ENCODE measurements around the gene ASAP2. TPM values are rescaled to one million over a fixed set of nuclear protein-coding genes. Genes with fewer than 3 reads are reported as not detected.

The ASAP2 gene
- polyA plus RNA-seq, 1 donor from 2014 or later = 41.0 TPM

DNA sequence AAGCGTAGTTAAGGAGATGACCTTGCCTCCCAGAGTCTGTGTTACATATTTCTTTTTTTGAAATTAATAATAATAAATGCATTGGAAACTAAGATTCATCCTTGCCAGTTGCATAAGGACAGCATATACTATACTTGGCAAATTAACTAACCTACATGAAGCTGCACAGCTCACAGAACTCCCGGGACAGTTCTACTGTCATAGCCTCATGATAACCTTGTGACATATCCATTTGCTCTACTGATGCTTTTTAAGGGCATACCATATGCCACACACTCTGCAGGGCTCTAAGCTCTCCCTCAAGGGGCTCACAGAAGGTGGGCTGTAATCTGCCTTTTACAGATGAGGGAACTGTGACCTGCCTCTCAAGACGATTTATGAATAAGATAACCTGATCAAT lies 212.9 kb downstream of the ASAP2 start:
- no peak overlapping the region for H3K4me2 ChIP-seq (ENCODE audit: low read length)
- TF ChIP-seq RAD21 (conservative IDR thresholded peaks at IDR 0.05) (no peak), TAF1 (IDR thresholded peaks at IDR 0.05; ENCODE audit: low read depth) (no peak), EP300 (conservative IDR thresholded peaks at IDR 0.05; ENCODE audit: poor library complexity, severe bottlenecking) (no peak), EZH2 (IDR thresholded peaks at IDR 0.05; ENCODE audit: borderline replicate concordance, insufficient read depth, low read length, poor library complexity, severe bottlenecking) (no peak), POLR2AphosphoS5 (IDR thresholded peaks at IDR 0.05) (no peak), SMC3 (conservative IDR thresholded peaks at IDR 0.05; ENCODE audit: poor library complexity) (no peak)
- TF ChIP-seq, protein P1, sequence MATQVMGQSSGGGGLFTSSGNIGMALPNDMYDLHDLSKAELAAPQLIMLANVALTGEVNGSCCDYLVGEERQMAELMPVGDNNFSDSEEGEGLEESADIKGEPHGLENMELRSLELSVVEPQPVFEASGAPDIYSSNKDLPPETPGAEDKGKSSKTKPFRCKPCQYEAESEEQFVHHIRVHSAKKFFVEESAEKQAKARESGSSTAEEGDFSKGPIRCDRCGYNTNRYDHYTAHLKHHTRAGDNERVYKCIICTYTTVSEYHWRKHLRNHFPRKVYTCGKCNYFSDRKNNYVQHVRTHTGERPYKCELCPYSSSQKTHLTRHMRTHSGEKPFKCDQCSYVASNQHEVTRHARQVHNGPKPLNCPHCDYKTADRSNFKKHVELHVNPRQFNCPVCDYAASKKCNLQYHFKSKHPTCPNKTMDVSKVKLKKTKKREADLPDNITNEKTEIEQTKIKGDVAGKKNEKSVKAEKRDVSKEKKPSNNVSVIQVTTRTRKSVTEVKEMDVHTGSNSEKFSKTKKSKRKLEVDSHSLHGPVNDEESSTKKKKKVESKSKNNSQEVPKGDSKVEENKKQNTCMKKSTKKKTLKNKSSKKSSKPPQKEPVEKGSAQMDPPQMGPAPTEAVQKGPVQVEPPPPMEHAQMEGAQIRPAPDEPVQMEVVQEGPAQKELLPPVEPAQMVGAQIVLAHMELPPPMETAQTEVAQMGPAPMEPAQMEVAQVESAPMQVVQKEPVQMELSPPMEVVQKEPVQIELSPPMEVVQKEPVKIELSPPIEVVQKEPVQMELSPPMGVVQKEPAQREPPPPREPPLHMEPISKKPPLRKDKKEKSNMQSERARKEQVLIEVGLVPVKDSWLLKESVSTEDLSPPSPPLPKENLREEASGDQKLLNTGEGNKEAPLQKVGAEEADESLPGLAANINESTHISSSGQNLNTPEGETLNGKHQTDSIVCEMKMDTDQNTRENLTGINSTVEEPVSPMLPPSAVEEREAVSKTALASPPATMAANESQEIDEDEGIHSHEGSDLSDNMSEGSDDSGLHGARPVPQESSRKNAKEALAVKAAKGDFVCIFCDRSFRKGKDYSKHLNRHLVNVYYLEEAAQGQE (IDR thresholded peaks at IDR 0.05; ENCODE audit: borderline replicate concordance) = no peak
- TF ChIP-seq, protein P2, sequence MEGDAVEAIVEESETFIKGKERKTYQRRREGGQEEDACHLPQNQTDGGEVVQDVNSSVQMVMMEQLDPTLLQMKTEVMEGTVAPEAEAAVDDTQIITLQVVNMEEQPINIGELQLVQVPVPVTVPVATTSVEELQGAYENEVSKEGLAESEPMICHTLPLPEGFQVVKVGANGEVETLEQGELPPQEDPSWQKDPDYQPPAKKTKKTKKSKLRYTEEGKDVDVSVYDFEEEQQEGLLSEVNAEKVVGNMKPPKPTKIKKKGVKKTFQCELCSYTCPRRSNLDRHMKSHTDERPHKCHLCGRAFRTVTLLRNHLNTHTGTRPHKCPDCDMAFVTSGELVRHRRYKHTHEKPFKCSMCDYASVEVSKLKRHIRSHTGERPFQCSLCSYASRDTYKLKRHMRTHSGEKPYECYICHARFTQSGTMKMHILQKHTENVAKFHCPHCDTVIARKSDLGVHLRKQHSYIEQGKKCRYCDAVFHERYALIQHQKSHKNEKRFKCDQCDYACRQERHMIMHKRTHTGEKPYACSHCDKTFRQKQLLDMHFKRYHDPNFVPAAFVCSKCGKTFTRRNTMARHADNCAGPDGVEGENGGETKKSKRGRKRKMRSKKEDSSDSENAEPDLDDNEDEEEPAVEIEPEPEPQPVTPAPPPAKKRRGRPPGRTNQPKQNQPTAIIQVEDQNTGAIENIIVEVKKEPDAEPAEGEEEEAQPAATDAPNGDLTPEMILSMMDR (IDR thresholded peaks at IDR 0.05; ENCODE audit: poor library complexity, severe bottlenecking) = no peak

DNA sequence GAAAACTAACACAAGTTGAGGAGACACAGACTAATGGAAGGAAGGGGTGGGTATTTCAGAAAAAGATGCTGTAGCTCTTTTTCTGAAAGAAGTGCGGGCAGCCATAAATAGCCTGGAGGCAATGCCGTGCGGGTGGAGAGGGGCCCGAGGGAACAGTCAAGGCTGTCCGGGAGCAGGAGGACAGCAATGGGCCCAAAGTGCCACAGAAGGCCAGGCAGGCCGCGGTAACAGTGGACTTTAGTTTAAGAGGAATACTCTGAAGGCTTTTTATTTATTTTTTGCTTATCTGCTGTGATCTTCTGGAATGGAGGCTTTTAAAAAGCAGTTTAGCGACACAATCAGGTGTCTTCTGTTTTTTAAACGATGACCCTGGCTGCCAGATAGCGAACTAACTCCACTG lies 213.9 kb downstream of the ASAP2 start:
- Histone ChIP-seq H3K27ac (ENCODE audit: low read length) (no peak overlapping the region), H2AFZ (ENCODE audit: low read depth, low read length) (no peak overlapping the region), H3K36me3 (ENCODE audit: insufficient read depth, low read length) (no peaks in the 10 kb centered on the region), H3F3A (ENCODE audit: insufficient read depth, low read length, poor library complexity, severe bottlenecking) (no peaks in the 10 kb centered on the region), H3K4me2 (ENCODE audit: low read length) (no peak overlapping the region), H3K9ac (ENCODE audit: low read length) (no peak overlapping the region), H4K20me1 (ENCODE audit: insufficient read depth) (no peaks in the 10 kb centered on the region), H3K9me2 (ENCODE audit: insufficient read depth, low read length) (no peaks in the 10 kb centered on the region), H3K79me2 (replicated peaks; ENCODE audit: insufficient read depth, low read length) (peaks cover 36% of the 10 kb centered on the region), H3K9me3 (ENCODE audit: low read length) (no peaks in the 10 kb centered on the region), H3K27me3 (ENCODE audit: insufficient read depth, low read depth, low read length) (no peaks in the 10 kb centered on the region), H3K4me3 (ENCODE audit: low read length) (peak overlapping the region; percentile 40)
- no peak for TF ChIP-seq POLR2AphosphoS5 (IDR thresholded peaks at IDR 0.05)
- no peak for TF ChIP-seq MXI1 (conservative IDR thresholded peaks at IDR 0.05; ENCODE audit: poor library complexity, severe bottlenecking)
- TF ChIP-seq RAD21 (conservative IDR thresholded peaks at IDR 0.05) = no peak
- TF ChIP-seq SMC3 (conservative IDR thresholded peaks at IDR 0.05; ENCODE audit: poor library complexity) = no peak
- no peak for TF ChIP-seq EZH2 (IDR thresholded peaks at IDR 0.05; ENCODE audit: borderline replicate concordance, insufficient read depth, low read length, poor library complexity, severe bottlenecking)
- TF ChIP-seq, protein P2 (IDR thresholded peaks at IDR 0.05; ENCODE audit: poor library complexity, severe bottlenecking) = no peak
- TF ChIP-seq TAF1 (IDR thresholded peaks at IDR 0.05; ENCODE audit: low read depth) = no peak
- TF ChIP-seq, protein P1 (IDR thresholded peaks at IDR 0.05; ENCODE audit: borderline replicate concordance) = no peak
- no peak for TF ChIP-seq EP300 (conservative IDR thresholded peaks at IDR 0.05; ENCODE audit: poor library complexity, severe bottlenecking)

More for the DNA sequence above, 212.9 kb downstream of the ASAP2 start:
- Histone ChIP-seq H4K20me1 (ENCODE audit: insufficient read depth) (no peaks in the 10 kb centered on the region), H3K27me3 (ENCODE audit: insufficient read depth, low read depth, low read length) (no peaks in the 10 kb centered on the region), H3K9ac (ENCODE audit: low read length) (peak overlapping the region; percentile 24), H3K9me3 (ENCODE audit: low read length) (no peaks in the 10 kb centered on the region), H3K9me2 (ENCODE audit: insufficient read depth, low read length) (no peaks in the 10 kb centered on the region), H3K36me3 (ENCODE audit: insufficient read depth, low read length) (no peaks in the 10 kb centered on the region), H3F3A (ENCODE audit: insufficient read depth, low read length, poor library complexity, severe bottlenecking) (no peaks in the 10 kb centered on the region), H3K27ac (ENCODE audit: low read length) (peak overlapping the region; percentile 51), H3K79me2 (replicated peaks; ENCODE audit: insufficient read depth, low read length) (peaks cover 28% of the 10 kb centered on the region), H3K4me3 (ENCODE audit: low read length) (peak overlapping the region; percentile 40), H2AFZ (ENCODE audit: low read depth, low read length) (no peak overlapping the region)
